Central memory CD4-positive, alpha-beta T cell (primary cell): ENCODE data around the gene AKAP6.
"Not testable (repeated sequence)": the region's sequence is repeated elsewhere in the genome, so short reads cannot be mapped to it uniquely, and the experiment has no call there.

ENCODE experiments used
- DNase-seq: peaks from one replicate; pipeline ENCODE4 v3.0.0; 2022

The AKAP6 gene

GRCh38 chr14:32449648-32450047 lies 120.5 kb downstream of the AKAP6 start:
- DNase-seq = no peak

DNA sequence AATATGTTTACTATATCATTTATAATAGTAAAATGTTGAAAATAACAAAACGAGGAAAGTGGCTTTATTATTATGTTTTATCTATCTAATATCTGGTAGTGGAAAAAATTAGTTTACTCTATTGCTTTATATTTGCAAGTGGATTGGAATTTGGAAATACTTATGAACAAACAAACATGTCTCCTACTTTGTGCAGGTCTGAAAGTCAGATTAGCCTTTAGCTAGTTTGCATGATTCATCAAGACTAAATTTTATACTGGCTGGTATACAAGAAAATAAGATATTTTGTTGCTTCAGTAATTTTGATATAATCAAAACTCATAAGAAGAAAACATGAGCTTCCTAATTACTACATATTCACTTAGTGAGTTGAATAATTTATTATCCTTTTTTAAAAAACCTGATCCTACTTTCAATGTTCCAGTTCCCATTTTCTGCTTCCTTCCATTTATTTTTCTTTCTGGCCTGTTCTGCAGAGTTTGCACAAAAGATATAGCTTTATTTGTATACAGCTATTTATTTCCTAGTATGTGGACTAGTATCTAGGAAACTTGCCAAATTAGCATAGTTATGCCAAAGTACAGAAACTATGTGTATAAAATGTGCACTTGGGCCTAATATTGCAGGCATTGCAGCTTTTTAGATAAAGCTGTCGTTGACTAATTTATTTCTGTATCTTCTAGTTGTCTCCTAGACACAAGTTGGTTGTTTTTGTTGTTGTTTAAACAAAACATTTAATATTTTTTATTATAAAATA lies 122.0 kb downstream of the AKAP6 start:
- DNase-seq = no peak

DNA sequence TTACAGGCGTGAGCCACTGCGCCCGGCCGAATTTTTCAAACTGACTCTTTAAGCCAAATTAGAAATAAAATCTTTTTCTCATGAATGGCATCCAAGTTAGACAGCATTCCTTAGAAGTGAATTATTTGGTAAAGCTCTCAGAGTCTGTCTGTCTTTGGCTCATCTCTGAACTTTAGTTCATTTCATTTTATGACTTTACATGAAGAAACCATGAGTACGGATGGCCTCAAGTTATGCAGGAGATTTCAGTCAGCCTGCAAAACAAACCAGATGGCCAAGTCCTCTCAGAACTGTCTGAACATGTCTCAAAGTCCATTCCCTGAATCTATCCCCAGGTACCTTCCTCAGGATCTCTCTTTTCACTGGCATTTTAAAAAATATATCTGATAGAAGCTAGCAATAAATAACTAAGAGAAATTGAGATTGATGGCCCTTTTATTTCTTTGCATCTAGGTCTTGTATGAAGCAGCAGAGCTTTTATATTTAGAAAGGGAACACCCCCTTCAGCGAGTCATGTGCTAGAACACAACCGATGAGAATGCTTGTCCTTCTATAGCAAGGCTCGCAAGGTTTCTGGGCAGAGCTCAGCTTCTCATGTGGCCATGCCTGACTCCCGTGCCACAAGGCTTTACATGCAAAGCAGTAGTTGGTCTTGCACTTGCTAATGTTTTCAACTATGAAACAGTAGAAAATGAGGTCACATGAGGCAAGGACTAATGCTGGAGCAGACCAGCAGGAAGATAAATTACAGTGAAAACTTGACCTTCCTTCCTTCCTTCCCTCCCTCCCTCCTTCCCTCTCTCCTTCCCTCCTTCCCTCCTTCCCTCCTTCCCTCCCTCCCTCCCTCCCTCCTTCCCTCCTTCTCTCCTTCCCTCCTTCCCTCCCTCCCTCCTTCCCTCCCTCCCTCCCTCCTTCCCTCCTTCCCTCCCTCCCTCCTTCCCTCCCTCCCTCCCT lies 125.0 kb downstream of the AKAP6 start:
- no peak for DNase-seq

GRCh38 chr14:32457213-32457920 lies 128.3 kb downstream of the AKAP6 start:
- DNase-seq = no peak

GRCh38 chr14:32458720-32459119 lies 129.6 kb downstream of the AKAP6 start:
- DNase-seq = no peak

- no peak for DNase-seq
Measured at GRCh38 chr14:32460267-32460666, 131.2 kb downstream of the AKAP6 start.

DNA sequence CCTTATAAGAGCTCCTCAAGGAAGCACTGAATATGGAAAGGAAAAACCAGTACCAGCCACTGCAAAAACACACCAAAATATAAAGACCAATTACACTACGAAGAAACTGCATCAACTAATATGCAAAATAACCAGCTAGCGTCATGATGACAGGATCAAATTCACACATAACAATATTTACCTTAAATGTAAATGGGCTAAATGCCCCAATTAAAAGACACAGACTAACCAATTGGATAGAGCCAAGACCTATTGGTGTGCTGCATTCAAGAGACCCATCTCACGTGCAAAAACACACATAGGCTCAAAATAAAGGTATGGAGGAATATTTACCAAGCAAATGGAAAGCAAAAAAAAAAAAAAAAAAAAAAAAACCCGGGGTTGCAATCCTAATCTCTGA lies 133.5 kb downstream of the AKAP6 start:
- not testable (repeated sequence) for DNase-seq

DNA sequence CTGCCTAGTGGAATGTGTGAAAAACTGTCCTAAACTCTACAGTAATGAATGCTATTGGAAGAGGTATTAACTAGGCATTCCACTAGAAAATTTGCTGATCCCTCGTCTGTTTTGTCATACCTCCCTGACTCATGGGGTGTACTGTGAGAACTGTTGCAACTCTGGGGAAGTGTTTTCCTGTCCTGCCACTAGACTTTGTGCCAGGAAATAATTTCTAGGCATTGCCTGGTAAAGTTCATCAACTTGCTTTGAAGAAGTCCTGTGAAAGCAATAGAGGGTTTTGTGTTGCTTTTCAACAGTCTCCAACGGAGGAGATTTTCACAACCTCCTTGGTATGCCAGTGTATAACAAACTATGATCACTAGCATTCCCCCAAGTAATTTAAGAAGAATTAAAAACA lies 139.9 kb downstream of the AKAP6 start:
- DNase-seq = no peak

GRCh38 chr14:32469388-32470160 lies 140.5 kb downstream of the AKAP6 start:
- no peak for DNase-seq

DNA sequence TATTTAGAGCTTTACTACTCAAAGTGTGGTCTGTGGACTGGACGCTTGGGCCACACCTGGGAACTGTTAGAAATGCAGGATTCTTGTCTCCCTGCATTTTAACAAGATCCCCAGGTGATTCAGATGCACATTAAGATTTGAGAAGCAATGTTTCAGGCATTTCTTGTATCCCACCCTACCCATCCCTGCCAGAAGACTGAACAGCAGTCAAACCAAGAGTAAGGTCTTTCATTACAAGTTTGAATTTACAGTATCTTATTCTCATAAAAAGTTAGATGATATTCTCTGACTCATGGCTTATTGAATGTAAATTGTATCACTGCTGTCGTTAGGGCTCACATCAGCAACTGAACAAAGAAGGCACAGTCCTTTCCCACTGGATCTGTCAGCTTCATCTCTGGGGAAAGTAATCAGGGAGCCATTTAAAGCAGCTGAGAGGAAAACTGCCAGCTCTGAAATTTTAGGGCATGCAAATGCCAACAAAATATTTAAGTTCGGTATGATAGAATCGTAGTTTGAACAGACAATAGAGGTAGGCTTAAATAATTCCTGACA lies 141.1 kb downstream of the AKAP6 start:
- no peak for DNase-seq

DNA sequence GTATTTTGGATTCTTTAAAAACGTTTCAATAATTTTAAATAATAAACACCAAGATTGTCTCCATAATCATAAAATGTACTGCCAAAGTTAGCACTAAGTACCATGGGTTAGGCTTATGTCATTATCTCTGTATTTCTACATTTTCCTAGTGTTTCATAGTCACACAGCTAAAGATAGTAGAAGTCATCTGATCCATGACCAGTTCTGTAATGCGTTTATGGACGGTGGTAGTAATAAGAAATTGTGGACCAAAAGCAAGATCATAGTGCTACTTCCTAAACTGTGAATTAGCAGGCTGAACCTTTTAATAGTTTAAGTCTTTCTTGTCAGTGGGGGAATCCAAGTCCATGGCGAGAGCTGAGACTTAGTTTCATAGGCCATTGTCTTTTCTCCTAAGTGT lies 142.1 kb downstream of the AKAP6 start:
- no peak for DNase-seq

DNA sequence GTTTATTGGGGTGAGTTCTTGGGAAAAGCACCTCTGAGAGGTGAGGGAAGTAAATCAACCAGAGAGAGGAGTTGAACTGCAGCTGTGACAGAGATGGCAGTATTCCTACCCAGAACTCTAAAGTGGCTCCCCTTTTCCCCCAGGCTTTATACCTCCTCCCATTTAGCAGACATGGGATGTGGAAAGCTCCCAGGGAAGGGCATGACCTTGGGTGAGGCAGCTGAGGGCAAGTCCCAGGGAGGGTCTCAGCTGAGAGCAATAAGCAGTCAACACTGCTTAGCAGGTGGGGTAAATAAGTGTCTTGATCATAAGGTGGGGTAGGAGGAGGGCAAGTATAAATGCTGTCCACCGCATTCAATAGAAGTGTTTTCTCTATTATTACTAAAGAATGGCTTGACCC lies 143.0 kb downstream of the AKAP6 start:
- DNase-seq = no peak

- DNase-seq = no peak
Measured at GRCh38 chr14:32472512-32473463, 143.7 kb downstream of the AKAP6 start.

GRCh38 chr14:32473464-32473855 lies 144.4 kb downstream of the AKAP6 start:
- no peak for DNase-seq

GRCh38 chr14:32474478-32475195 lies 145.5 kb downstream of the AKAP6 start:
- no peak for DNase-seq

- no peak for DNase-seq
Measured at GRCh38 chr14:32476532-32476931, 147.4 kb downstream of the AKAP6 start.

DNA sequence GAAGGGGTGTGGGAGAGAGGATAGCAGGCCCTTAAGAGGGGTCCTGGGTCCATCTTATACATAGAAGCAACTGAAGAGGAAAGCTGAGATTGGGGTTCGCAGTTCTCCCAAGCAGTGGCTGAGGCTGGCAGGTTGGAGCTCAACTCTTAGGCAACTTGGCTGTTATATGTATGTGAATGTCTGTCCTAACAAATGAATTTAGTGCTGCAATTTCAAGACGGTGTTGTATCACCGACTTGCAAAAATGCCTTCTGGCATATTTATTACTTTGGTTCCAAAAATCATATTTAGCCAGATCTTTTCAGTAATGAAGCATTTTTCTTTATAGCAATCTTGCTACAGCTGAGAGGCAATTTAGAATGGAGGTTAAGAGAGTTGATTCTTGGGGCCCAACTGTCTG lies 148.3 kb downstream of the AKAP6 start:
- no peak for DNase-seq

GRCh38 chr14:32478050-32478449 lies 149.0 kb downstream of the AKAP6 start:
- DNase-seq = no peak

DNA sequence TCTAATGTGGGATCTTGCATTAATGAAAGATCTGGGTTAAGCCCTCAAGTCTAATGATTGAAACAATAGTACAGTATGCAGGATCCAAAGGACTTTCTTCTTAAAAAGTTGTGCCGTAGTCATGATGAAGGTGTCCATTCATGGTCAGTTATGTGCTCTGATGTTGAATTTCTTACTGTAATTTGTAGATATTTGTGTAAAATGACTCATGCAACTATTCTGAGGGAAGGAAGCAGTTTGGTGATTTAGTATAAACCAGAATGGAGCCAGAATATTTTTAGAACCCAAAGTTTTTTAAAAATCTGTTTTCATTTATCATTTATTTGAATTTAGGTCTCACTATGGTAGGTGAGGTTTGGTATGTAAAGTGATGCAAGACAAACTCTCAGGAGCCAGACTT lies 151.2 kb downstream of the AKAP6 start:
- no peak for DNase-seq

GRCh38 chr14:32481707-32482106 lies 152.6 kb downstream of the AKAP6 start:
- no peak for DNase-seq
